ENCODE measurements around the gene LEKR1.
"Not testable (repeated sequence)": the region's sequence is repeated elsewhere in the genome, so short reads cannot be mapped to it uniquely, and the experiment has no call there.

Gene LEKR1

GRCh38 chr3:156902916-156903315 is 76.8 kb downstream of the LEKR1 start:
- no peak for TF ChIP-seq CTCF (IDR thresholded peaks at IDR 0.05; ENCODE audit: low read depth, low read length, missing control alignments)
- no peak for DNase-seq (ENCODE audit: extremely low read depth, low read depth)
- no peak overlapping the region for H3K4me3 ChIP-seq (replicated peaks; ENCODE audit: low read depth, low read length)

- H3K4me3 ChIP-seq (replicated peaks; ENCODE audit: low read depth, low read length) = no peak overlapping the region
- no peak for DNase-seq (ENCODE audit: extremely low read depth, low read depth)
- no peak for TF ChIP-seq CTCF (IDR thresholded peaks at IDR 0.05; ENCODE audit: low read depth, low read length, missing control alignments)
Observed at GRCh38 chr3:156906275-156906674, 80.1 kb downstream of the LEKR1 start.

GRCh38 chr3:156908398-156908797 is 82.2 kb downstream of the LEKR1 start:
- TF ChIP-seq CTCF (IDR thresholded peaks at IDR 0.05; ENCODE audit: low read depth, low read length, missing control alignments) = no peak
- no peak for DNase-seq (ENCODE audit: extremely low read depth, low read depth)

GRCh38 chr3:156910022-156910421 is 83.9 kb downstream of the LEKR1 start:
- TF ChIP-seq CTCF (IDR thresholded peaks at IDR 0.05; ENCODE audit: low read depth, low read length, missing control alignments) = no peak

More at GRCh38 chr3:156908398-156908797, 82.2 kb downstream of the LEKR1 start:
- H3K4me3 ChIP-seq (replicated peaks; ENCODE audit: low read depth, low read length) = no peak overlapping the region

GRCh38 chr3:156910831-156911230 is 84.7 kb downstream of the LEKR1 start:
- not testable (repeated sequence) for H3K4me3 ChIP-seq (replicated peaks; ENCODE audit: low read depth, low read length); DNase-seq (ENCODE audit: extremely low read depth, low read depth)

More at GRCh38 chr3:156910022-156910421, 83.9 kb downstream of the LEKR1 start:
- no peak overlapping the region for H3K4me3 ChIP-seq (replicated peaks; ENCODE audit: low read depth, low read length)
- DNase-seq (ENCODE audit: extremely low read depth, low read depth) = no peak

GRCh38 chr3:156914300-156914699 is 88.1 kb downstream of the LEKR1 start:
- not testable (repeated sequence) for H3K4me3 ChIP-seq (replicated peaks; ENCODE audit: low read depth, low read length); DNase-seq (ENCODE audit: extremely low read depth, low read depth)

- no peak for TF ChIP-seq CTCF (IDR thresholded peaks at IDR 0.05; ENCODE audit: low read depth, low read length, missing control alignments)
- no peak overlapping the region for H3K4me3 ChIP-seq (replicated peaks; ENCODE audit: low read depth, low read length)
- DNase-seq (ENCODE audit: extremely low read depth, low read depth) = no peak
Observed at GRCh38 chr3:156915372-156915771, 89.2 kb downstream of the LEKR1 start.

- no peak for TF ChIP-seq CTCF (IDR thresholded peaks at IDR 0.05; ENCODE audit: low read depth, low read length, missing control alignments)
- peak; percentile 17 for DNase-seq (ENCODE audit: extremely low read depth, low read depth)
- H3K4me3 ChIP-seq (replicated peaks; ENCODE audit: low read depth, low read length) = no peak overlapping the region
Observed at GRCh38 chr3:156918746-156919145, 92.6 kb downstream of the LEKR1 start.

Measured in HFF-Myc (cell line).